HCT116 (cell line): ENCODE data around the gene FTMT.
"Not testable (repeated sequence)": the region's sequence is repeated elsewhere in the genome, so short reads cannot be mapped to it uniquely, and the experiment has no call there.

Experiments used
- CEBPB ChIP-seq: IDR thresholded peaks from 2 replicates; pipeline ENCODE4 v1.6.1; 2012; ENCODE audit warnings: low read depth
- CTCF ChIP-seq, 3 experiments: fragments of 200-600 bp in 1 of 3; sonication (generic) in 1 of 3; IDR thresholded peaks in 2 of 3; conservative IDR thresholded peaks in 1 of 3; 2 replicates each; pipeline ENCODE4 v1.5.1; 2012 to 2017; ENCODE audit warnings: low read depth in 2 of 3, low read length in 2 of 3, antibody characterized with exemption in 1 of 3, borderline replicate concordance in 1 of 3, control low read depth in 1 of 3, mild to moderate bottlenecking in 1 of 3, mixed read lengths in 1 of 3, mixed run types in 1 of 3, moderate library complexity in 1 of 3; ENCODE audit not compliant: insufficient read depth in 1 of 3
- EGR1 ChIP-seq: IDR thresholded peaks from 2 replicates; pipeline ENCODE4 v1.6.1; 2012; ENCODE audit warnings: low read depth
- MAX ChIP-seq: IDR thresholded peaks from 2 replicates; pipeline ENCODE4 v1.6.1; 2012
- POLR2A ChIP-seq: IDR thresholded peaks from 2 replicates; pipeline ENCODE4 v1.7.0; 2011; ENCODE audit warnings: borderline replicate concordance; ENCODE audit not compliant: insufficient read depth, insufficient read length; ENCODE audit errors: extremely low read depth
- POLR2AphosphoS5 ChIP-seq: IDR thresholded peaks from 2 replicates; pipeline ENCODE4 v1.6.1; 2011; ENCODE audit warnings: mild to moderate bottlenecking, low read depth, low read length, moderate library complexity
- SP1 ChIP-seq: IDR thresholded peaks from 2 replicates; pipeline ENCODE4 v1.6.1; 2012; ENCODE audit warnings: low read depth
- TCF7L2 ChIP-seq: IDR thresholded peaks from 2 replicates; pipeline ENCODE4 v1.7.0; 2011; ENCODE audit warnings: borderline replicate concordance, inconsistent platforms; ENCODE audit not compliant: insufficient read depth, insufficient read length; ENCODE audit errors: extremely low read depth

- not testable (repeated sequence) for TF ChIP-seq CTCF (IDR thresholded peaks at IDR 0.05 in 2 of 3, conservative IDR thresholded peaks at IDR 0.05 in 1 of 3; ENCODE audit: borderline replicate concordance in 1 of 3, insufficient read depth in 1 of 3, low read depth in 2 of 3, low read length in 2 of 3); POLR2AphosphoS5; CEBPB; TCF7L2; POLR2A; SP1; MAX; EGR1
Observed at GRCh38 chr5:121805251-121805650, 46.4 kb upstream of the FTMT start.
